Measurements from ENCODE around the gene LY6G5C. TPM values are rescaled to one million over a fixed set of nuclear protein-coding genes. Genes with fewer than 3 reads are reported as not detected.
"Not testable (repeated sequence)": the region's sequence is repeated elsewhere in the genome, so short reads cannot be mapped to it uniquely, and the experiment has no call there.

The LY6G5C gene
- total and polyA plus RNA-seq, 2 donors (not counting 1 experiment from before 2014, with no cell fraction given): 0.83 to 2.0 TPM

GRCh38 chr6:31712296-31712695, 31.4 kb upstream of the LY6G5C start:
- Histone ChIP-seq H4K20me1 (ENCODE audit: control insufficient read depth, extremely low read depth, insufficient read depth, low read length) (no peaks in the 10 kb centered on the region), H3K4me1 (ENCODE audit: control insufficient read depth, extremely low read depth, insufficient read depth, low read length) (no peaks in the 10 kb centered on the region), H3K27ac (ENCODE audit: insufficient read depth, low read length) (no peak overlapping the region), H3K4me3 (replicated peaks in 1 of 4; ENCODE audit: control extremely low read depth in 1 of 4, insufficient read depth in 1 of 4, low read depth in 3 of 4, low read length in 4 of 4) (no peak overlapping the region), H3K79me2 (ENCODE audit: control insufficient read depth, insufficient read depth, low read length) (no peaks in the 10 kb centered on the region), H3K4me2 (ENCODE audit: extremely low read depth, insufficient read depth, low read length) (no peak overlapping the region), H3K9me3 (ENCODE audit: control insufficient read depth, insufficient read depth, low read depth, low read length) (no peaks in the 10 kb centered on the region), H3K36me3 (ENCODE audit: control insufficient read depth, insufficient read depth, low read length) (no peaks in the 10 kb centered on the region), H3K27me3 (ENCODE audit: control insufficient read depth, insufficient read depth, low read length) (peaks cover 20% of the 10 kb centered on the region), H3K9ac (ENCODE audit: insufficient read depth, low read length) (no peak overlapping the region), H2AFZ (ENCODE audit: low read length) (no peak overlapping the region)
- TF ChIP-seq CTCF (conservative IDR thresholded peaks at IDR 0.05 in 1 of 2, IDR thresholded peaks at IDR 0.05 in 1 of 2; ENCODE audit: low read depth in 1 of 2, low read length in 2 of 2): no peak
- TF ChIP-seq EZH2 (IDR thresholded peaks at IDR 0.05; ENCODE audit: low read length, missing control alignments): no peak
- no peak for DNase-seq (ENCODE audit: low read depth in 2 of 2)

- Histone ChIP-seq H2AFZ (ENCODE audit: low read length) (no peak overlapping the region), H3K4me1 (ENCODE audit: control insufficient read depth, extremely low read depth, insufficient read depth, low read length) (no peaks in the 10 kb centered on the region), H3K27ac (ENCODE audit: insufficient read depth, low read length) (no peak overlapping the region), H3K27me3 (ENCODE audit: control insufficient read depth, insufficient read depth, low read length) (peaks cover 20% of the 10 kb centered on the region), H3K4me2 (ENCODE audit: extremely low read depth, insufficient read depth, low read length) (no peak overlapping the region), H3K9me3 (ENCODE audit: control insufficient read depth, insufficient read depth, low read depth, low read length) (no peaks in the 10 kb centered on the region), H3K4me3 (replicated peaks in 1 of 4; ENCODE audit: control extremely low read depth in 1 of 4, insufficient read depth in 1 of 4, low read depth in 3 of 4, low read length in 4 of 4) (no peak overlapping the region), H3K79me2 (ENCODE audit: control insufficient read depth, insufficient read depth, low read length) (no peaks in the 10 kb centered on the region), H4K20me1 (ENCODE audit: control insufficient read depth, extremely low read depth, insufficient read depth, low read length) (no peaks in the 10 kb centered on the region), H3K36me3 (ENCODE audit: control insufficient read depth, insufficient read depth, low read length) (no peaks in the 10 kb centered on the region), H3K9ac (ENCODE audit: insufficient read depth, low read length) (no peak overlapping the region)
- no peak for DNase-seq (ENCODE audit: low read depth in 2 of 2)
- TF ChIP-seq CTCF (conservative IDR thresholded peaks at IDR 0.05 in 1 of 2, IDR thresholded peaks at IDR 0.05 in 1 of 2; ENCODE audit: low read depth in 1 of 2, low read length in 2 of 2): no peak
- no peak for TF ChIP-seq EZH2 (IDR thresholded peaks at IDR 0.05; ENCODE audit: low read length, missing control alignments)
Observed at GRCh38 chr6:31711233-31711632, 30.4 kb upstream of the LY6G5C start.

- H3K9ac ChIP-seq (ENCODE audit: insufficient read depth, low read length): no peak overlapping the region
- no peak for DNase-seq (ENCODE audit: low read depth in 2 of 2)
- no peak for TF ChIP-seq EZH2 (IDR thresholded peaks at IDR 0.05; ENCODE audit: low read length, missing control alignments)
- TF ChIP-seq CTCF (conservative IDR thresholded peaks at IDR 0.05 in 1 of 2, IDR thresholded peaks at IDR 0.05 in 1 of 2; ENCODE audit: low read depth in 1 of 2, low read length in 2 of 2): no peak
- H2AFZ ChIP-seq (ENCODE audit: low read length): no peak overlapping the region
- H3K79me2 ChIP-seq (ENCODE audit: control insufficient read depth, insufficient read depth, low read length): no peaks in the 10 kb centered on the region
- no peak overlapping the region for H3K4me3 ChIP-seq (replicated peaks in 1 of 4; ENCODE audit: control extremely low read depth in 1 of 4, insufficient read depth in 1 of 4, low read depth in 3 of 4, low read length in 4 of 4)
- no peak overlapping the region for H3K4me2 ChIP-seq (ENCODE audit: extremely low read depth, insufficient read depth, low read length)
- H3K9me3 ChIP-seq (ENCODE audit: control insufficient read depth, insufficient read depth, low read depth, low read length): no peaks in the 10 kb centered on the region
- H3K27ac ChIP-seq (ENCODE audit: insufficient read depth, low read length): no peak overlapping the region
- no peaks in the 10 kb centered on the region for H4K20me1 ChIP-seq (ENCODE audit: control insufficient read depth, extremely low read depth, insufficient read depth, low read length)
- H3K4me1 ChIP-seq (ENCODE audit: control insufficient read depth, extremely low read depth, insufficient read depth, low read length): no peaks in the 10 kb centered on the region
- H3K36me3 ChIP-seq (ENCODE audit: control insufficient read depth, insufficient read depth, low read length): no peaks in the 10 kb centered on the region
- H3K27me3 ChIP-seq (ENCODE audit: control insufficient read depth, insufficient read depth, low read length): peaks cover 20% of the 10 kb centered on the region
Observed at GRCh38 chr6:31710523-31711219, 29.8 kb upstream of the LY6G5C start.

GRCh38 chr6:31709157-31709556, 28.3 kb upstream of the LY6G5C start:
- not testable (repeated sequence) for H3K4me2 ChIP-seq (ENCODE audit: extremely low read depth, insufficient read depth, low read length); H3K9ac ChIP-seq (ENCODE audit: insufficient read depth, low read length); H2AFZ ChIP-seq (ENCODE audit: low read length); H3K36me3 ChIP-seq (ENCODE audit: control insufficient read depth, insufficient read depth, low read length); H3K9me3 ChIP-seq (ENCODE audit: control insufficient read depth, insufficient read depth, low read depth, low read length); H4K20me1 ChIP-seq (ENCODE audit: control insufficient read depth, extremely low read depth, insufficient read depth, low read length); H3K4me3 ChIP-seq (replicated peaks in 1 of 4; ENCODE audit: control extremely low read depth in 1 of 4, insufficient read depth in 1 of 4, low read depth in 3 of 4, low read length in 4 of 4); H3K27ac ChIP-seq (ENCODE audit: insufficient read depth, low read length); H3K79me2 ChIP-seq (ENCODE audit: control insufficient read depth, insufficient read depth, low read length); DNase-seq (ENCODE audit: low read depth in 2 of 2); H3K4me1 ChIP-seq (ENCODE audit: control insufficient read depth, extremely low read depth, insufficient read depth, low read length)
- peaks cover 18% of the 10 kb centered on the region for H3K27me3 ChIP-seq (ENCODE audit: control insufficient read depth, insufficient read depth, low read length)
